Stimulated activated CD4-positive, alpha-beta T cell treated with anti-CD3 and anti-CD28 coated beads, Interleukin-1b, Interleukin-23, amount 100 ng/mL, for 24 hours (primary cell): ENCODE results near the gene KIRREL3.
"Not testable (repeated sequence)": the region's sequence is repeated elsewhere in the genome, so short reads cannot be mapped to it uniquely, and the experiment has no call there.

Experiments
- DNase-seq, 4 experiments: peaks; one replicate each; pipeline ENCODE4 v3.0.0-alpha.2; 2020; ENCODE audit warnings: low read depth in 4 of 4, low spot score in 1 of 4

KIRREL3 gene

GRCh38 chr11:126393143-126393542 lies 607.4 kb downstream of the KIRREL3 start:
- DNase-seq: no peak

GRCh38 chr11:126392633-126393013 lies 607.9 kb downstream of the KIRREL3 start:
- no peak for DNase-seq

GRCh38 chr11:126391970-126392632 lies 608.5 kb downstream of the KIRREL3 start:
- no peak for DNase-seq

- DNase-seq: no peak
Measured at GRCh38 chr11:126391286-126391954, 609.1 kb downstream of the KIRREL3 start.

- no peak for DNase-seq
Measured at GRCh38 chr11:126390272-126390867, 610.2 kb downstream of the KIRREL3 start.

- no peak for DNase-seq
Measured at GRCh38 chr11:126387857-126388256, 612.7 kb downstream of the KIRREL3 start.

GRCh38 chr11:126386729-126387071 lies 613.9 kb downstream of the KIRREL3 start:
- DNase-seq: not testable (repeated sequence)

- DNase-seq: no peak
Measured at GRCh38 chr11:126385991-126386728, 614.4 kb downstream of the KIRREL3 start.

GRCh38 chr11:126384449-126385070 lies 616.0 kb downstream of the KIRREL3 start:
- no peak for DNase-seq

GRCh38 chr11:126383339-126384335 lies 616.9 kb downstream of the KIRREL3 start:
- no peak for DNase-seq

- DNase-seq: not testable (repeated sequence)
Measured at GRCh38 chr11:126382641-126383040, 617.9 kb downstream of the KIRREL3 start.

- DNase-seq: not testable (repeated sequence)
Measured at GRCh38 chr11:126381960-126382359, 618.6 kb downstream of the KIRREL3 start.

- DNase-seq: no peak
Measured at GRCh38 chr11:126380909-126381308, 619.7 kb downstream of the KIRREL3 start.

- DNase-seq: no peak
Measured at GRCh38 chr11:126378763-126379162, 621.8 kb downstream of the KIRREL3 start.

GRCh38 chr11:126375726-126376125 lies 624.8 kb downstream of the KIRREL3 start:
- DNase-seq: no peak

GRCh38 chr11:126374562-126375300 lies 625.8 kb downstream of the KIRREL3 start:
- DNase-seq: not testable (repeated sequence)

- not testable (repeated sequence) for DNase-seq
Measured at GRCh38 chr11:126373389-126374066, 627.0 kb downstream of the KIRREL3 start.
